Stimulated activated CD4-positive, alpha-beta T cell treated with anti-CD3 and anti-CD28 coated beads, Interleukin-2, amount 100 ng/mL, for 24 hours (primary cell): ENCODE results near the gene DRC7.

ENCODE experiments used
- DNase-seq, 2 donors: peaks; one replicate each; pipeline ENCODE4 v3.0.0-alpha.2; 2020

Gene DRC7, protein sequence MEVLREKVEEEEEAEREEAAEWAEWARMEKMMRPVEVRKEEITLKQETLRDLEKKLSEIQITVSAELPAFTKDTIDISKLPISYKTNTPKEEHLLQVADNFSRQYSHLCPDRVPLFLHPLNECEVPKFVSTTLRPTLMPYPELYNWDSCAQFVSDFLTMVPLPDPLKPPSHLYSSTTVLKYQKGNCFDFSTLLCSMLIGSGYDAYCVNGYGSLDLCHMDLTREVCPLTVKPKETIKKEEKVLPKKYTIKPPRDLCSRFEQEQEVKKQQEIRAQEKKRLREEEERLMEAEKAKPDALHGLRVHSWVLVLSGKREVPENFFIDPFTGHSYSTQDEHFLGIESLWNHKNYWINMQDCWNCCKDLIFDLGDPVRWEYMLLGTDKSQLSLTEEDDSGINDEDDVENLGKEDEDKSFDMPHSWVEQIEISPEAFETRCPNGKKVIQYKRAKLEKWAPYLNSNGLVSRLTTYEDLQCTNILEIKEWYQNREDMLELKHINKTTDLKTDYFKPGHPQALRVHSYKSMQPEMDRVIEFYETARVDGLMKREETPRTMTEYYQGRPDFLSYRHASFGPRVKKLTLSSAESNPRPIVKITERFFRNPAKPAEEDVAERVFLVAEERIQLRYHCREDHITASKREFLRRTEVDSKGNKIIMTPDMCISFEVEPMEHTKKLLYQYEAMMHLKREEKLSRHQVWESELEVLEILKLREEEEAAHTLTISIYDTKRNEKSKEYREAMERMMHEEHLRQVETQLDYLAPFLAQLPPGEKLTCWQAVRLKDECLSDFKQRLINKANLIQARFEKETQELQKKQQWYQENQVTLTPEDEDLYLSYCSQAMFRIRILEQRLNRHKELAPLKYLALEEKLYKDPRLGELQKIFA

GRCh38 chr16:57694725-57695679 lies at the start of gene DRC7:
TSS of gene DRC7 (plus strand) at chr16:57694806. CDS start at chr16:57697950, 3,144 bp downstream.
- DNase-seq: peak in 1 of 2 donors; percentile 17

- no peak for DNase-seq
Measured at GRCh38 chr16:57645169-57645568, 49.4 kb upstream of the DRC7 start.

DNA sequence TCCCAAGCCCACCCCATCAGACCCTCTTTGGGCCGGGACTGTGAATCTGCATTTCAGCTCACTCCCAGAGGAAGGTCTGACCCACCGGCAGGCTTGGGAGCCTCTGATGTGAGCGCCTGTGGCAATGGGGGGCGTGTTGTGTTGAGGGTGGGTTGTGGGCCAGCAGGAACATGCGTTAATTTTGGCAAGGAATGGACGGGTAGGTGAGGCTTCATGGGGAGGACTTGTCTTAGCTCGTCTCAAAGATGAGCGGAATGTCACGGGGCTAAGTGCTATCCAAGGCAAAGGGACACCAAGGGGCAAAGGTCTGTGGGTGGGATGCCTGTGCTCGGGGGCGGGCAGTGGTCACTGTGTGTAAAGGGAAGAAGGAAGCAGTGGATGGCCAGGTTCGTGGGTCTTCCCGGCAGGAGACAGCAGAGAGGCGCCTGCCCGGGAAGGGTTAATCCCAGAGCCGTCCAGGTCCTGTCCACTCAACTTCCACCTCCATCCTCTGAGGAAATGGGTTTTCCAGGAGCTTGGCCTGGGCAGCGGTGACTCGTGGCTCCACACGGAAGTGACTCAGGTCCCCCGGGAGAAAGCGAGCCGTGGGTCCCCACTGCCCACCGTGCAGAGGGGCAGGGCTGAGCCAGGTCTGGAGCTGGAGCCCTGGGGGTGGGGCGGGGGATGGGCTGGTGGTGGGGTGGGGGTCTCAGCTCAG lies 48.8 kb upstream of the DRC7 start:
- no peak for DNase-seq

DNA sequence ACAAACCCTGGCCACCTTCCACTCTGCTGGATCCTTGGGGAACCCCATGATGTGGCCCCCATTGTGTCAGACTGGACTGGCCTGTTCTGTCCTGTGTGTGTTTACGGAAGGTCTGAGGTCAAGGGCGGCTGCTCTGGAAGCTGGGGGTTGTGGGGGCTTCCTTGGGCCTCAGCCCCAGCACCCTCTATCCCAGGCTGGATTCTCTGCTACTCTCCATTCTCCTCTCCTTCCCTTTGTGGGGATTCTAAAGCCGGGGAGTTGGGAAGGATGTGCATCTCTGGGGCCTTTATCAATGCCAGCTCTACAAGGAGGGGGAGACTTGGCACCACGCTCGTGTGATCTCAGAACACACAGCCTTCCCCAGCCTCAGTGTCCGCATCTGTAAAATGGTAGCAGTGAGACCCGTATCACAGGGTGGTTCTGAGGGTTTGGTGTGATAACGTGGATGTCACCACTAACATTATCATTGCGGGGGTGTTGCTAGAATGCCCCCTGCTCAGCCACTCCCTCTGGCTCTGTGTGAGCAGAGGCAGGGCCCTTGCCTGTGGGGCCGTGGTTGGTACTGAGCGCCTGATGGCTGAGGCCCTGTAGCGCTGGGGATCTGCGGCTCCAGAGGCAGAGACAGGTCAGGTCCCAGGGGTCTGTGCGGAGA lies 48.1 kb upstream of the DRC7 start:
- DNase-seq: no peak

DNA sequence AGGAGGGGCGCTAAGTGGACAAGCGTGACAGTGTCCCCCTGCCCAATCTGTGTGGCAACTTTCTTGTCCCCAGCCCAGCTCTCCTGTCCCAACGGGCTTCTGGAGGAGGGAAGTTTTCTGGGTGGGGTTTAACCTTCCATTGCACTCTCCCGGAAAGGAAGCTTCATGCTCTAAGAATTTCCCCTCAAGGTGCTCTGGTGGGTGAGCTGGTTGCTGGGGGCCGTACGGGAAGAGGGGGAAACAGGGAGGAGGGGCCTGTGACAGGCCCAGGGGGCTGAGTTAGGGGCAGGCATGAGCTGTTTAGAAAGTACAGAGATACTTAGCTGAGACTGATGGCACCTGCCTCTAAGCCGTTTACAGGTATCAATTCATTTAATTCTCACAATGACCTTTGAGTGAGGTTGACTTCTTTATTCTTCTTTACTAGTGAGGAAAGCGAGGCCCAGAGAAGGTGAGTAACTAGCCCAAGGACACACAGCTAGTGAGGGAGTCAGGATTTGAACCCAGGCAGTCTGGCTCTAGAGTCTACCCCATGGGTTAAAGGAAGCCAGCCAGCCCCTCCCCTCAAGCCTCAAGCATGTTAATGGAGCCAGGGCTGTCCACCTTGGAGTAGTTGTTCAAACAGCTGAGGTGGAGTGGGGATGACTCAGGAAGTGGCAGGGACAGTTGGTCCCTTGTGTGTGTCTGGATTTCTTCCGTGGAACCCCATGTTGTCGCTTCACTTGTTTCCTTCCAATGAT lies 47.3 kb upstream of the DRC7 start:
- DNase-seq: no peak

GRCh38 chr16:57648125-57648524 lies 46.5 kb upstream of the DRC7 start:
- DNase-seq: no peak

DNA sequence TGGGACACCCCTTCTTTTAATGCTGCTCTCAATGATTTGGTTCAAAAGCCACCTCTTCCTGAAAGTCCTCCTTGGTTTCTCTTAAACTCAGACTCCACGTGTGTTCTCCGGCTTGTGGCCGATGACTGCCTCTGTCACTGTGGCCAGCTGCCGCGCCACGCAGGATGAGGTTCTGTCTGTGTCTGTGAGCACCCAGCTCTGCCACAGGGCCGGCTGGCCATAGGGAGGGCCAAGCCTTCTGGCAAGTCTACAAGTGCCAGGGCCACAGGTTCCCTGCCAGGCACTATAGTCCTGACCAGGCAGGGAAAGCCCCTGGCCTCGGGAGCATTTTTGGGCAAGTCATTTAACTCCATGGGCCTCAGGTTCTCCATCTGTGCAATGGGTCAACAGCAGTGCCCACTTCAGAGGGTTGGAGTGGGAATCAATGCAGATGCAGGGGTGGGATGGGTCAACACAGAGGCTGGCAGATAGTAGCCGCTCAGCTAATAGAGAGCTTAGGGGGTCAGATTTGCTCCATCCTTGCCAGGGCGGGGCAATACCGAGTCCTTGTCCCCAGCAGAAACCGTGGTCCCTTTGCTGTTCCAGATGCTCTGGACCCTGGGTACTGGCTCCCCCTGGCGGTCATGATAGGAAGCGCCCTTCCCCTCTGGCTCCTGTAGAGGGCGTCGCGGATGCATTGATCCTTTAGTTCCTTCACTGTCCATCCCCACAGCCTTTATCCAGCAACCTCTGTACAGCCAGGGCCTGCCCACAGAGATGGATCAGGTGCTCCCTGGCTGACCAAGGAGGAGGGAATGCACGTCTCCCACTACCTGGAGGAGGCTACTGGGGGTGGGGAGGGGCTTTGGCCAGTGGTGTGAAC lies 45.8 kb upstream of the DRC7 start:
- DNase-seq: peak; percentile 88 to 90

DNA sequence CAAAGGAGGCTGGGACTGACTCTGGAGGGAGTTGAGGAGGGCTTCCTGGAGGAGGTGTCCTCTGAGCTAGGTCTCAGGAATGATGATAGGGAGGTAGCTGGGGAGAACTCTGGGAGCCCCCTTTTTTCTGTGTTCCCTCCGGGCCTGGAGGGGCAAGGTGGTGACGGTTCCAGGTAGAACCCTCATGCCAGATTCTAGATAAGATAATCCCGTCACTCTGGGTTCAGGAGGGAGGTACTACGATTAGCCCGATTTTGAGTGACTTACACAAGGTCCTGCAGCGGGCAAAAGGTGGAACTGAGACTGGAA lies 45.2 kb upstream of the DRC7 start:
- DNase-seq: no peak

DNA sequence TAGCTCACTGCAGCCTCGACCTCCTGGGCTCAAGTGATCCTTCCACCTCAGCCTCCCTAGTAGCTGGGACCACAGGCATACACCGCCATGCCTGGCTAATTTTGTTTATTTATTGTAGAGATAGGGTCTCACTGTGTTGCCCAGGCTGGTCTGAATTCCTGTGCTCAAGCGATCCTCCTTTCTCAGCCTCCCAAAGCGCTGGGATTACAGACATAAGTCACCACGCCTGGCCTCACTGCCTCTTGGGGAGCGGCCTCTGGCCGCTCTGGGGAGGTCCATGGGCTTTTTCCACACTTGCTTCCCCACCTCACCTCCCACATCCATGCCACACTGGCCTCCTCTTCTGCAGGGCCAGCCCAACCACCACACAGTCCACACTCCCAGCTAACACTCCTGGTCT lies 44.8 kb upstream of the DRC7 start:
- no peak for DNase-seq

GRCh38 chr16:57651344-57652333 lies 43.0 kb upstream of the DRC7 start:
- no peak for DNase-seq

GRCh38 chr16:57652695-57653471 lies 41.7 kb upstream of the DRC7 start:
- no peak for DNase-seq

DNA sequence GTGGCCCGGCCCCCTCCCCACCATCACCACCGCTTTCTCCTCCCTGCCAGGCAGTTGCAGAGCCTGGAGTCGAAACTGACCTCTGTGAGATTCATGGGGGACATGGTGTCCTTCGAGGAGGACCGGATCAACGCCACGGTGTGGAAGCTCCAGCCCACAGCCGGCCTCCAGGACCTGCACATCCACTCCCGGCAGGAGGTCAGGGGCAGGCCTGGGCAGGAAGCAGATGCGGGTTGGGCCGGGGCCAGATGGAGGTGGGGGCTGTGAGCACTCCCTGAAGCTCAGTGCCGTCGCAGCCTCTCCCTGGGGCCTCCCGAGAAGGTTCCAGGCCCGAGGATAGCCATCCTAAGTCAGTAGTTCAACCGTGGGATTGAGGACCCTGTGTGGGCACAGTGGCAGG lies 40.7 kb upstream of the DRC7 start:
- no peak for DNase-seq

DNA sequence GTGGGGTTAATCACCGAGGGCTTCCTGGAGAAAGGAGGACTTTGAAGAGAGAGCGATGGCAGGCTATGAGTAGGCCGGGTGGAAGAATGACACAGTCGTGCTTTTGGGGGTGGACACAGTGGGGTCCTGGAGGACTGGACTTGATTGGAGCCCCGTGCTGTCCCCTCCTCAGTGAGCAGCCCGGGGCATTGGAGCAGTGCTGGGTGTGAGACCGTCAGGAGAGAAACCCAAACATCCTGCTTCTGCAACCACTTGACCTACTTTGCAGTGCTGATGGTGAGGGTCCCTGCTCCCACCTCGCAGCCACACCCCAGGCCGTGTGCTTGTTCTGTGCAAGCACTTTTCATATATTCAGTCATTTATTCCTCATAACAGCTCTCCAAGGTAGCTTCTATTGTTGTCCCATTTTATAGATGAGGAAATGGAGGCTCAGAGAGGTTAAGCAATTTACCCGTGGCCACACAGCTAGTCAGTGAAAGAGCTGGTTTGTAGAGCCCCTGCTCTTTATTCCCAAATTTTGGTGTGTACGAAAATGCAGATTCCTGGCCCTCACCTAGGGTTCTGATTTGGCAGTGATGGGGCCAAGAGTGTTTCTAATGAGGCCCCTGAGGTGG lies 38.2 kb upstream of the DRC7 start:
- DNase-seq: no peak

DNA sequence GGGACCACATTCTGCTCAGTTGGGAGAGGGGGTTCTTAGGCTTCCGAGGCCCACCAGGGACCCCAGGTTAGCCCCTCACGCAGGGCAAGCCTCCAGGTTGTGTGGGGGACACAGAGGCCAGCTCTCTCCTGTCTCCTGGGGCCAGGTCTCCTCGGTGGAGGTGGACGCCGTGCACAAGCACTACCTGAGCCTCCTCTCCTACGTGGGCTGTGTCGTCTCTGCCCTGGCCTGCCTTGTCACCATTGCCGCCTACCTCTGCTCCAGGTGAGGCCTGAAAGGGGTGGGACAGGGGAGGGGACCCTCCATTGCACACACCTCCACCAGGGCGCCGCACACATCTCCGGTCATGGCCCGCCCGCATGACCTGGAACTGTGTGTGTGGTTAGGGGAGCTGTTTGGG lies 37.4 kb upstream of the DRC7 start:
- DNase-seq: no peak

DNA sequence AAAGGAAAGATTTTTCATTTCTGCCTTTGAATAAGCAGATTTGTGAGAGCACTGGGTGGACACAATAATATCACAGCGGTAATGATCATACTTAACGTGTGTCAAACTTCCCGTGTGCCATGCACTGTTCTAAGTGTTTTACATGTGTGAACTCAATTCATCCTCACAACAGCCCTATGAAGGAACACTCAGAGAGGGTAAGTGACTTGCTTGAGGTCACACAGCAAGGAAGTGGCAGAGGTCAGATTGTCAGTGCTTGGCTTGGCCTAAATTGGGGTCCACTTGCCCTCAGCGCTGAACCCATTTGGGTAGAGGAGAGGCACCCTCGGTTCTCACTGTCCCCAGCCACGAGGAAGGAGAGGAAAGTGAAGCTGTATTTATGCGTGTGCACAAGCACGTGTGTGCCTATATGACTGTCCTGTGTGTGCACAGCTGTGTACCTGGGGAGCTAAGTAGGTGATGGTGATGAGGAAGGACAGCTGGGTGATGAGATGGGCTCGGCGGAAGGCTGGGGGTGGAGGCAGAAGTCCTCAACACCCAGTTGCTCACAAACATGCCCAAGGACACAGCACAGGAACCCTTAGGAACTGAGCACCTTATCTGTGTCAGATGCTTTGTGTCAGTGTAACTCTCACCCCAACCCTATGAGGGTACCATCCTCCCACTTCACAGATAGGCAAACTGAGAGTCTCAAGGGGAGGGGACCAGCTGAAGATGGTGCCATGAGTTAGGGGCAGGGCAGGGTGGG lies 36.3 kb upstream of the DRC7 start:
- no peak for DNase-seq

DNA sequence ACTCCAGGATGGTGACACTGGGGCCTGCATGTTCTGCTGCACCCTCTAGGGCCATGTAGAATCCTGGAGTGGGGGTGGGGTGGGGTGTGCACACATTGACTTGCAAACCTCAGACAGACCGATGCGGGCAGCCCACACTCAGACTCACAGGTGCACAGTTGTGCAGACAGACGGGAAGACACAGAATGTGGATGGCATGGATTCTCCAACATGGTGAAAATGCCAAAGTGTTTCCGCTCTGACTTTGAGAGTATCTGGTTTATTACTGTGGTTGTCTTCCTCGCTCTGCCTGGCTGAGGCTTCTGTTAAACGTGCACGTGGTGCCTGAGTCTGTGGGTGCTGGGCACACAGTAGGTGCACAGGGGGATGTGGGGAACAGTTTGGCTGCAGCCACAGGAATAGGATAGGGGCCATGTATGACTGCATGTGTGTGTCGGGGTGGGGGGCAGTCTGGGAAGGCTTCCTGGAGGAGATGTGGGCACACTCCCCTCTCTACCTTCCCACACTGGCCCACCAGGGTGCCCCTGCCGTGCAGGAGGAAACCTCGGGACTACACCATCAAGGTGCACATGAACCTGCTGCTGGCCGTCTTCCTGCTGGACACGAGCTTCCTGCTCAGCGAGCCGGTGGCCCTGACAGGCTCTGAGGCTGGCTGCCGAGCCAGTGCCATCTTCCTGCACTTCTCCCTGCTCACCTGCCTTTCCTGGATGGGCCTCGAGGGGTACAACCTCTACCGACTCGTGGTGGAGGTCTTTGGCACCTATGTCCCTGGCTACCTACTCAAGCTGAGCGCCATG lies 35.5 kb upstream of the DRC7 start:
- DNase-seq: no peak
